ENCODE measurements around the gene UCK1.

DNA sequence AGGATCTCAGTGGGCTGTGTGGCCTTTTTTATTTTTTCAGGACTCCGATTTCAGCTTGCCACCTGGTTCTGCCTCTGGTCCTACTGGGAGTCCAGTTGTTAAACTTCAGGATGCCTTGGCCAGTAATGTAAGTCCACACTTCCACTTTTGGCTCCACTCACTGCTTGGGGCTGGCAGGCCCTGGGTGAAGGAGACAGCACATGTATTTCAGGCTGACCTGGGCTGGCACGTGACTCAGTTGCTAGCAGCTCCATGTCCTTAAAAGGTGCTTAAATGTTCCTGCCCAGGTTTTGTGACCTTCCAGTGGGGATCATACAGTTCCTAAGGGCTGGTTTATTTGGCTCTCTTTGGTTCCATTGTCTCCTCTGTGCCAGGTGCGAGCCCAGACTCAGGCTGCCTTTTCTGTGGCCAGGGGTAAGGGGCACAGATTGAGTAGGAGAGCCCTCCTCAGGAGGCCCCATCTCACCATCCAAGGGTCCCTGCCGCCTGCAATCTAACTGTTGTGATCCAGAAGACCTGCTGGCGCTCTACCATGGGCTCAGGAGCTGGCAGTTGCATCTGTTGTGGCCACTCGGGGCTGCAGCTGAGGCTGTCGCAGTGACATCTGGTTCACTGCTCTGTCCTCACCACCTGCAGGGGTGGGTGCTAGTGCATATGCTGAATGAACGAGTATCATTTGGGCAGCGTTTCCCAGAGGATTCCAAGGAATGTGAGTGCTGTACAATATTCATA is 47.6 kb downstream of the UCK1 start:
- TF ChIP-seq, protein P1, sequence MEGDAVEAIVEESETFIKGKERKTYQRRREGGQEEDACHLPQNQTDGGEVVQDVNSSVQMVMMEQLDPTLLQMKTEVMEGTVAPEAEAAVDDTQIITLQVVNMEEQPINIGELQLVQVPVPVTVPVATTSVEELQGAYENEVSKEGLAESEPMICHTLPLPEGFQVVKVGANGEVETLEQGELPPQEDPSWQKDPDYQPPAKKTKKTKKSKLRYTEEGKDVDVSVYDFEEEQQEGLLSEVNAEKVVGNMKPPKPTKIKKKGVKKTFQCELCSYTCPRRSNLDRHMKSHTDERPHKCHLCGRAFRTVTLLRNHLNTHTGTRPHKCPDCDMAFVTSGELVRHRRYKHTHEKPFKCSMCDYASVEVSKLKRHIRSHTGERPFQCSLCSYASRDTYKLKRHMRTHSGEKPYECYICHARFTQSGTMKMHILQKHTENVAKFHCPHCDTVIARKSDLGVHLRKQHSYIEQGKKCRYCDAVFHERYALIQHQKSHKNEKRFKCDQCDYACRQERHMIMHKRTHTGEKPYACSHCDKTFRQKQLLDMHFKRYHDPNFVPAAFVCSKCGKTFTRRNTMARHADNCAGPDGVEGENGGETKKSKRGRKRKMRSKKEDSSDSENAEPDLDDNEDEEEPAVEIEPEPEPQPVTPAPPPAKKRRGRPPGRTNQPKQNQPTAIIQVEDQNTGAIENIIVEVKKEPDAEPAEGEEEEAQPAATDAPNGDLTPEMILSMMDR (IDR thresholded peaks at IDR 0.05; ENCODE audit: insufficient read depth, low read length, poor library complexity, severe bottlenecking): no peak
- TF ChIP-seq EZH2phosphoT487 (conservative IDR thresholded peaks at IDR 0.05; ENCODE audit: low read length): no peak
